Measurements from ENCODE around the gene SP6.

SP6 gene

GRCh38 chr17:47872019-47872650, 21.2 kb upstream of the SP6 start:
- TF ChIP-seq, protein P1, sequence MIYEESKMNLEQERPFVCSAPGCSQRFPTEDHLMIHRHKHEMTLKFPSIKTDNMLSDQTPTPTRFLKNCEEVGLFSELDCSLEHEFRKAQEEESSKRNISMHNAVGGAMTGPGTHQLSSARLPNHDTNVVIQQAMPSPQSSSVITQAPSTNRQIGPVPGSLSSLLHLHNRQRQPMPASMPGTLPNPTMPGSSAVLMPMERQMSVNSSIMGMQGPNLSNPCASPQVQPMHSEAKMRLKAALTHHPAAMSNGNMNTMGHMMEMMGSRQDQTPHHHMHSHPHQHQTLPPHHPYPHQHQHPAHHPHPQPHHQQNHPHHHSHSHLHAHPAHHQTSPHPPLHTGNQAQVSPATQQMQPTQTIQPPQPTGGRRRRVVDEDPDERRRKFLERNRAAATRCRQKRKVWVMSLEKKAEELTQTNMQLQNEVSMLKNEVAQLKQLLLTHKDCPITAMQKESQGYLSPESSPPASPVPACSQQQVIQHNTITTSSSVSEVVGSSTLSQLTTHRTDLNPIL (CRISPR knock-in tag; IDR thresholded peaks at IDR 0.05; ENCODE audit: low read depth), result no peak
- TF ChIP-seq PPARA (CRISPR knock-in tag; IDR thresholded peaks at IDR 0.05; ENCODE audit: borderline replicate concordance) (no peak), BACH2 (CRISPR knock-in tag; IDR thresholded peaks at IDR 0.05; ENCODE audit: borderline replicate concordance) (no peak), ZNF8 (CRISPR knock-in tag; IDR thresholded peaks at IDR 0.05) (no peak), ISL1 (CRISPR knock-in tag; IDR thresholded peaks at IDR 0.05) (no peak), ARNTL (CRISPR knock-in tag; IDR thresholded peaks at IDR 0.05; ENCODE audit: borderline replicate concordance, low read depth) (no peak)
- ATAC-seq, result no peak

DNA sequence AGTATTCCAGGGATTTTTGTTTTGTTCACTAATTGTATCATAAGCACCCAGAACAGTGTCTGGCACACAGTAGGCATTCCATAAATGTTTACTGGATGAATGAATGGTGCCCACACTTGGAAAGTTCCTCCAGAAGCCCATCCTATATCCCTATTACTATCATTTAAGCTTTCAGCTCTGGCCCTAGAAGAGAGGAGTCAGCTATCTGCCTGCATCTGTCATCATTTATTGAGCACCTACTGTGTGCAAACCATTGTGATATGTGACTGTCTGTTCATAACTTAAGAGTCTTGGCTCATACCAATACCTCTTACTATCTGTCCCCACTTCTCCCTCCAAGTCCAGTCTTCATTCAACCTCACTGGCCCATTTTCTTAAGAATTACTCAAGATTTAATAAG, 20.1 kb upstream of the SP6 start:
- ATAC-seq, result no peak
- TF ChIP-seq OSR1 (CRISPR knock-in tag; IDR thresholded peaks at IDR 0.05) (no peak), PPARA (CRISPR knock-in tag; IDR thresholded peaks at IDR 0.05; ENCODE audit: borderline replicate concordance) (no peak), BACH2 (CRISPR knock-in tag; IDR thresholded peaks at IDR 0.05; ENCODE audit: borderline replicate concordance) (no peak), GLIS3 (CRISPR knock-in tag; IDR thresholded peaks at IDR 0.05) (no peak), TCF4 (CRISPR knock-in tag; IDR thresholded peaks at IDR 0.05; ENCODE audit: borderline replicate concordance) (no peak), SNAI2 (CRISPR knock-in tag; IDR thresholded peaks at IDR 0.05) (no peak)

DNA sequence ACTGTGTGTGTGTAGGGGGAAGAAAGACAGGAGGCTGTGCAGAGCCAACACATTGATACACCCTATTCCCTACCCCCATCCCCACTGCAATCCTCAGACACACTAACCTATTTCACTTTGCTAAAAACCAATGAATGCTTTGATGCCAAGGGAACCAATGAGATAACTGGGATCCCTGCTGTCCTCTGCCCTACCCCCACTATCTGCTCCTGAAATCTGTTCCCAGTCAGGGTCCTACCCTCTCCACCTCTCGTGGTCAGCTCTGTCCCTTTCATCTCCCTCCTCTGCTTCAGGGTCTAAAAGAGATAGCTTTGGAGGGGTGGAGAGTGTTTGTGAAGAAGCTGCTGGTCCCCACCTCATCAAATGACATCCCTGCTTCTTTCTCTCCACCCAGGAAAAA, 19.1 kb upstream of the SP6 start:
- TF ChIP-seq TOX (CRISPR knock-in tag; IDR thresholded peaks at IDR 0.05; ENCODE audit: borderline replicate concordance) (no peak), TCF4 (CRISPR knock-in tag; IDR thresholded peaks at IDR 0.05; ENCODE audit: borderline replicate concordance) (no peak), ZNF565 (CRISPR knock-in tag; conservative IDR thresholded peaks at IDR 0.05; ENCODE audit: low read depth) (no peak), ZNF8 (CRISPR knock-in tag; IDR thresholded peaks at IDR 0.05) (no peak), ZFP3 (CRISPR knock-in tag; IDR thresholded peaks at IDR 0.05) (no peak), ZNF70 (CRISPR knock-in tag; IDR thresholded peaks at IDR 0.05) (no peak), RARB (CRISPR knock-in tag; IDR thresholded peaks at IDR 0.05) (no peak), OSR1 (CRISPR knock-in tag; IDR thresholded peaks at IDR 0.05) (no peak), ZC3H10 (CRISPR knock-in tag; IDR thresholded peaks at IDR 0.05) (no peak)
- TF ChIP-seq, protein P2, sequence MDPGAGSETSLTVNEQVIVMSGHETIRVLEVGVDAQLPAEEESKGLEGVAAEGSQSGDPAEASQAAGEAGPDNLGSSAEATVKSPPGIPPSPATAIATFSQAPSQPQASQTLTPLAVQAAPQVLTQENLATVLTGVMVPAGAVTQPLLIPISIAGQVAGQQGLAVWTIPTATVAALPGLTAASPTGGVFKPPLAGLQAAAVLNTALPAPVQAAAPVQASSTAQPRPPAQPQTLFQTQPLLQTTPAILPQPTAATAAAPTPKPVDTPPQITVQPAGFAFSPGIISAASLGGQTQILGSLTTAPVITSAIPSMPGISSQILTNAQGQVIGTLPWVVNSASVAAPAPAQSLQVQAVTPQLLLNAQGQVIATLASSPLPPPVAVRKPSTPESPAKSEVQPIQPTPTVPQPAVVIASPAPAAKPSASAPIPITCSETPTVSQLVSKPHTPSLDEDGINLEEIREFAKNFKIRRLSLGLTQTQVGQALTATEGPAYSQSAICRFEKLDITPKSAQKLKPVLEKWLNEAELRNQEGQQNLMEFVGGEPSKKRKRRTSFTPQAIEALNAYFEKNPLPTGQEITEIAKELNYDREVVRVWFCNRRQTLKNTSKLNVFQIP (CRISPR knock-in tag; IDR thresholded peaks at IDR 0.05; ENCODE audit: borderline replicate concordance, low read depth), result no peak
- TF ChIP-seq, protein P3, sequence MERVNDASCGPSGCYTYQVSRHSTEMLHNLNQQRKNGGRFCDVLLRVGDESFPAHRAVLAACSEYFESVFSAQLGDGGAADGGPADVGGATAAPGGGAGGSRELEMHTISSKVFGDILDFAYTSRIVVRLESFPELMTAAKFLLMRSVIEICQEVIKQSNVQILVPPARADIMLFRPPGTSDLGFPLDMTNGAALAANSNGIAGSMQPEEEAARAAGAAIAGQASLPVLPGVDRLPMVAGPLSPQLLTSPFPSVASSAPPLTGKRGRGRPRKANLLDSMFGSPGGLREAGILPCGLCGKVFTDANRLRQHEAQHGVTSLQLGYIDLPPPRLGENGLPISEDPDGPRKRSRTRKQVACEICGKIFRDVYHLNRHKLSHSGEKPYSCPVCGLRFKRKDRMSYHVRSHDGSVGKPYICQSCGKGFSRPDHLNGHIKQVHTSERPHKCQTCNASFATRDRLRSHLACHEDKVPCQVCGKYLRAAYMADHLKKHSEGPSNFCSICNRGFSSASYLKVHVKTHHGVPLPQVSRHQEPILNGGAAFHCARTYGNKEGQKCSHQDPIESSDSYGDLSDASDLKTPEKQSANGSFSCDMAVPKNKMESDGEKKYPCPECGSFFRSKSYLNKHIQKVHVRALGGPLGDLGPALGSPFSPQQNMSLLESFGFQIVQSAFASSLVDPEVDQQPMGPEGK (CRISPR knock-in tag; IDR thresholded peaks at IDR 0.05; ENCODE audit: borderline replicate concordance), result no peak
- no peak for ATAC-seq

- TF ChIP-seq ISL1 (CRISPR knock-in tag; IDR thresholded peaks at IDR 0.05) (no peak), ZNF8 (CRISPR knock-in tag; IDR thresholded peaks at IDR 0.05) (no peak), TOX (CRISPR knock-in tag; IDR thresholded peaks at IDR 0.05; ENCODE audit: borderline replicate concordance) (no peak), ZC3H10 (CRISPR knock-in tag; IDR thresholded peaks at IDR 0.05) (no peak), RARB (CRISPR knock-in tag; IDR thresholded peaks at IDR 0.05) (no peak), ZNF565 (CRISPR knock-in tag; conservative IDR thresholded peaks at IDR 0.05; ENCODE audit: low read depth) (no peak), OSR1 (CRISPR knock-in tag; IDR thresholded peaks at IDR 0.05) (no peak), TCF4 (CRISPR knock-in tag; IDR thresholded peaks at IDR 0.05; ENCODE audit: borderline replicate concordance) (no peak), ZFP30 (CRISPR knock-in tag; IDR thresholded peaks at IDR 0.05) (no peak), ARNTL (CRISPR knock-in tag; IDR thresholded peaks at IDR 0.05; ENCODE audit: borderline replicate concordance, low read depth) (no peak), ESRRG (CRISPR knock-in tag; IDR thresholded peaks at IDR 0.05) (no peak), SNAI2 (CRISPR knock-in tag; IDR thresholded peaks at IDR 0.05) (no peak), ZNF70 (CRISPR knock-in tag; IDR thresholded peaks at IDR 0.05) (no peak), PPARA (CRISPR knock-in tag; IDR thresholded peaks at IDR 0.05; ENCODE audit: borderline replicate concordance) (no peak), ZFP3 (CRISPR knock-in tag; IDR thresholded peaks at IDR 0.05) (no peak), CSDC2 (CRISPR knock-in tag; IDR thresholded peaks at IDR 0.05) (no peak)
- TF ChIP-seq, protein P3 (CRISPR knock-in tag; IDR thresholded peaks at IDR 0.05; ENCODE audit: borderline replicate concordance), result no peak
- TF ChIP-seq, protein P2 (CRISPR knock-in tag; IDR thresholded peaks at IDR 0.05; ENCODE audit: borderline replicate concordance, low read depth), result no peak
- TF ChIP-seq, protein P4, sequence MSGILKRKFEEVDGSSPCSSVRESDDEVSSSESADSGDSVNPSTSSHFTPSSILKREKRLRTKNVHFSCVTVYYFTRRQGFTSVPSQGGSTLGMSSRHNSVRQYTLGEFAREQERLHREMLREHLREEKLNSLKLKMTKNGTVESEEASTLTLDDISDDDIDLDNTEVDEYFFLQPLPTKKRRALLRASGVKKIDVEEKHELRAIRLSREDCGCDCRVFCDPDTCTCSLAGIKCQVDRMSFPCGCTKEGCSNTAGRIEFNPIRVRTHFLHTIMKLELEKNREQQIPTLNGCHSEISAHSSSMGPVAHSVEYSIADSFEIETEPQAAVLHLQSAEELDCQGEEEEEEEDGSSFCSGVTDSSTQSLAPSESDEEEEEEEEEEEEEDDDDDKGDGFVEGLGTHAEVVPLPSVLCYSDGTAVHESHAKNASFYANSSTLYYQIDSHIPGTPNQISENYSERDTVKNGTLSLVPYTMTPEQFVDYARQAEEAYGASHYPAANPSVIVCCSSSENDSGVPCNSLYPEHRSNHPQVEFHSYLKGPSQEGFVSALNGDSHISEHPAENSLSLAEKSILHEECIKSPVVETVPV (CRISPR knock-in tag; IDR thresholded peaks at IDR 0.05), result no peak
Observed at GRCh38 chr17:47869114-47869513, 18.2 kb upstream of the SP6 start.

More at GRCh38 chr17:47869114-47869513, 18.2 kb upstream of the SP6 start:
- ATAC-seq, result no peak
